Upper lobe of right lung (tissue), 1 donor: ENCODE data around the gene TAS1R1. TPM values are rescaled to one million over a fixed set of nuclear protein-coding genes. Genes with fewer than 3 reads are reported as not detected.
A peak's percentile ranks its signal among the peaks of the same experiment; 100 is the strongest.

Source experiments
- ATAC-seq: fragments of 200-7000 bp; cut with Tn5 transposase; one replicate; pipeline ENCODE4 v1.9.1; 2020; ENCODE audit warnings: mild to moderate bottlenecking, moderate library complexity
- DNase-seq: peaks from one replicate; pipeline ENCODE4 v3.0.0-alpha.2; 2020
- H3K27ac ChIP-seq: fragments of 200-600 bp; one replicate; pipeline ENCODE4 v1.8.0; 2022
- H3K27me3 ChIP-seq: fragments of 200-600 bp; one replicate; pipeline ENCODE4 v1.8.0; 2022; ENCODE audit warnings: mild to moderate bottlenecking
- H3K36me3 ChIP-seq: fragments of 200-600 bp; one replicate; pipeline ENCODE4 v1.8.0; 2022
- H3K4me1 ChIP-seq: fragments of 200-600 bp; one replicate; pipeline ENCODE4 v1.8.0; 2022
- H3K4me3 ChIP-seq: fragments of 200-600 bp; one replicate; pipeline ENCODE4 v1.8.0; 2022; ENCODE audit warnings: mild to moderate bottlenecking
- H3K9me3 ChIP-seq: fragments of 200-600 bp; one replicate; pipeline ENCODE4 v1.8.0; 2022
- CTCF ChIP-seq: fragments of 200-600 bp; IDR thresholded peaks from one replicate; pipeline ENCODE4 v1.8.0; 2022; ENCODE audit warnings: antibody characterized with exemption
- intact Hi-C: fragments of 100-400 bp; cut with DNase I; formaldehyde crosslinking; loops from one replicate; pipeline ENCODE4 v1.11.0; 2022
- total RNA-seq: library from RNA; stranded (reverse); fragmentation: NEBNext Ultra II Directional; extraction: Animal tissue kit (Norgen Biotek cat#: 25700); gene quantifications from one replicate; pipeline ENCODE4 v1.2.1, GENCODE V29; 2021
- donor health status: DM: no; HTN: yes; CAD: no; lungs with severe emphysema.

Gene TAS1R1
- total RNA-seq, 1 donor from 2014 or later, result not detected

- ATAC-seq (peak; percentile 14), DNase-seq (no peak)
- H3K36me3 ChIP-seq, result no peaks in the 10 kb centered on the region
- H3K4me1 ChIP-seq, result no peaks in the 10 kb centered on the region
- no peaks in the 10 kb centered on the region for H3K9me3 ChIP-seq
- intact Hi-C loops, result no loop called here
- no peak for TF ChIP-seq CTCF
- H3K27me3 ChIP-seq, result no peaks in the 10 kb centered on the region
- H3K27ac ChIP-seq, result no peak overlapping the region
- H3K4me3 ChIP-seq, result no peak overlapping the region
Observed at GRCh38 chr1:6515771-6516170, 39.3 kb upstream of the TAS1R1 start.

GRCh38 chr1:6517435-6517851 is 37.7 kb upstream of the TAS1R1 start:
- Histone ChIP-seq H3K36me3 (no peaks in the 10 kb centered on the region), H3K4me3 (no peak overlapping the region), H3K4me1 (no peaks in the 10 kb centered on the region), H3K27ac (no peak overlapping the region), H3K27me3 (no peaks in the 10 kb centered on the region), H3K9me3 (no peaks in the 10 kb centered on the region)
- no peak for DNase-seq
- no peak for TF ChIP-seq CTCF
- no peak for ATAC-seq
- intact Hi-C loops, result no loop called here

GRCh38 chr1:6519491-6519934 is 35.6 kb upstream of the TAS1R1 start:
- TF ChIP-seq CTCF, result no peak
- H3K36me3 ChIP-seq, result no peaks in the 10 kb centered on the region
- H3K4me1 ChIP-seq, result no peaks in the 10 kb centered on the region
- no peaks in the 10 kb centered on the region for H3K27me3 ChIP-seq
- intact Hi-C loops, result no loop called here
- H3K27ac ChIP-seq, result no peak overlapping the region
- ATAC-seq (no peak), DNase-seq (no peak)
- no peak overlapping the region for H3K4me3 ChIP-seq
- no peaks in the 10 kb centered on the region for H3K9me3 ChIP-seq

GRCh38 chr1:6519935-6520671 is 35.0 kb upstream of the TAS1R1 start:
- H3K27me3 ChIP-seq, result no peaks in the 10 kb centered on the region
- H3K4me3 ChIP-seq, result no peak overlapping the region
- no peaks in the 10 kb centered on the region for H3K4me1 ChIP-seq
- no peak for DNase-seq
- no peak overlapping the region for H3K27ac ChIP-seq
- no peak for TF ChIP-seq CTCF
- ATAC-seq, result peak; percentile 24
- intact Hi-C loops, result no loop called here
- peaks cover 4% of the 10 kb centered on the region for H3K36me3 ChIP-seq
- H3K9me3 ChIP-seq, result no peaks in the 10 kb centered on the region

- H3K9me3 ChIP-seq, result no peaks in the 10 kb centered on the region
- no peaks in the 10 kb centered on the region for H3K27me3 ChIP-seq
- intact Hi-C loops, result no loop called here
- no peak for DNase-seq
- ATAC-seq, result no peak
- peaks cover 19% of the 10 kb centered on the region for H3K36me3 ChIP-seq
- H3K4me1 ChIP-seq, result no peaks in the 10 kb centered on the region
- H3K27ac ChIP-seq, result no peak overlapping the region
- TF ChIP-seq CTCF, result no peak
- H3K4me3 ChIP-seq, result no peak overlapping the region
Observed at GRCh38 chr1:6521536-6521935, 33.6 kb upstream of the TAS1R1 start.
